Stimulated activated CD8-positive, alpha-beta memory T cell treated with anti-CD3 and anti-CD28 coated beads, Interleukin-15, amount 100 ng/mL, for 1 hour (primary cell): ENCODE measurements around the gene PCNT.
"Not testable (repeated sequence)": the region's sequence is repeated elsewhere in the genome, so short reads cannot be mapped to it uniquely, and the experiment has no call there.

Experiments used
- DNase-seq: peaks from one replicate; pipeline ENCODE4 v3.0.0-alpha.2; 2020; ENCODE audit warnings: low read depth

The PCNT gene

DNA sequence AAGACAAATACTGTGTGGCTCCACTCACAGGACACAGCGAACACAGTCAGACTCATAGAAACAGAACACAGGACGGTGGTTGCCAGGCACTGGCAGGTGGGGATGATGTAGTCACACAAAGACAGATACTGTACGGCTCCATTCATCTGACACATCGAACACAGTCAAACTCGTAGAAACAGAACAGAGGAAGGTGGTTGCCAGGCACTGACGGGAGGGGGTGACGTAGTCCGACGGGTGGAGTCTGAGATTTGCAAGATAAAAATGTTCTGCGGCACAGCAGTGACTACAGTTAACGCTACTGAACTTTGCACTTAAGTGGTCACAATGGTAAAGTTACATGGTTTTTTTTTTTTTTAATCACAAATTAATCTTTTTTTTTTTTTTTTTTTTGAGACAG is 19.0 kb upstream of the PCNT start:
- no peak for DNase-seq

DNA sequence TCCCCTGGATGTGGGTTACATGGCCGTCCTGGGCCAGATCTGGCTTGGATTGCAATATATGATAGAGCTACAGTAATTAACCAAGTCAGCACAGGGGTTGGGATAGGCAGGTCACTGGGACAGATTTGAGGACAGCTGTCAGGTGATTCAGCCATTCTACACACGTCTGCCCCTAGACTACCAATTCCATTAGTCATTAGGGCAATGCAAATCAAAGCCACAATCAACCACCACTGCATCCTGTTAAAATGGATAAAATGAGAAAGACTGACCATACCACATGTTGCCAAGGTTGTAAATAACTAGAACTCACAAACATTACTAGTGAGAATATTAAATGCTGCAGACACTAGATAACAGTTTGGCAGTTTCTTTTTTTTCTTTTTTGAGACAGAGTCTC is 16.3 kb upstream of the PCNT start:
- DNase-seq: no peak

DNA sequence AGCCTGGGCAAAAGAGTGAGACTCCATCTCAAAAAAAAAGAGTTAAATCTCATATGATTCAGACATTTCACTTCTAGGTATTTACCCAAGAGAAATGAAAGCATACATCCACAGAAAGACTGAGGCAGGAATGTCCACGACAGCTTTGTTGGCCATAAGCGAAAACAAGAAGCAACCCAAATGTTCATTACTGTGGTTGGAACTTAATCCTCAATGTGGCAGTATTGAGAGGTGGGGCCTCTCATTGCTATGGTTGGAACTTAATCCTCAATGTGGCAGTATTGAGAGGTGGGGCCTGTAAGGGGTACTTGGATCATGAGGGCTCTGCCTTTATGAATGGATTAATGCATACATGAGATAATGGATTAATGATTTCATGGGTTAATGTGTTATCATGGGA is 15.5 kb upstream of the PCNT start:
- DNase-seq: no peak

DNA sequence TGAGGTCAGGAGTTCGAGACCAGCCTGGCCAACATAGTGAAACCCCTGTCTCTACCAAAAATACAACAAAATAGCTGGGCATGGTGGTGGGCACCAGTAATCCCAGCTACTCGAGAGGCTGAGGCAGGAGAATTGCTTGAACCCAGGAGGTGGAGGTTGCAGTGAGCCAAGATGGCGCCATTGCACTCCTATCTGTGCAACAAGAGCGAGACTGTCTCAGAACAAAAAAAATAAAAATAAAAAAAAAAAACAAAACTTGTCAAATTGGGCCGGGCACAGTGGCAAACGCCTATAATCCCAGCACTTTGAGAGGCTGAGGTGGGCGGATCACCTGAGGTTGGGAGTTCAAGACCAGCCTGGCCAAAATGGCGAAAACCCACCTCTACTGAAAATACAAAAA is 13.7 kb upstream of the PCNT start:
- DNase-seq: not testable (repeated sequence)

DNA sequence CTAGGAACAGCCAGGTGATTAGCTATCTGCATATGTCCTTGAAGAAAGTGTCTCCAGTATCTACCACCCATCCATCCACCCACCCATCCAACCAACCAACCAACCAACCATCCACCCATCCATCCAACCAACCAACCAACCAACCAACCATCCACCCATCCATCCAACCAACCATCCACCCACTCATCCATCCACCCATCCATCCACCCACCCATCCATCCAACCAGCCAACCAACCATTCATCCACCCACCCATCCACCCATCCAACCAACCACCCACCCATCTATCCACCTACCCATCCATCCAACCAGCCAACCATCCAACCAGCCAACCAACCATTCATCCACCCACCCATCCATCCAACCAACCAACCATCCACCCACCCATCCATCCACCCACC is 12.4 kb upstream of the PCNT start:
- no peak for DNase-seq

DNA sequence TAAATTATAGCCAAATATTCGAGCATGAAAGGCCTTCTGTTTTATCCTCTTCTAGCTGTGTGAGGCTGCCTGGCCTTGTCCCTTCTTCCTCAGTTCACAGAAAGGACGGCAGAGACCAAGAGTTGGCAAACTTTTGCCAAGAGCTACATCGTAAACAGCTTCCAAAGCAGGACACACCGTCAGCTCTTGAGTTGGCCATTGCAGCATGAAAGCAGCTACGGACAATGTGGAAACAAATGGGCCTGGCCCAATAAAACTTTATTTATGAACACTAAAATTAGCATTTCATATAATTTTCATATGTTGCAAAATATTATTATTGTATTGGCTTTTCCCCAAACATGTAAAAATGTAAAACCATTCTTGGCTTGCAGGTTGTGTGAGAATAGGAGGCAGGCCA is 11.0 kb upstream of the PCNT start:
- no peak for DNase-seq

DNA sequence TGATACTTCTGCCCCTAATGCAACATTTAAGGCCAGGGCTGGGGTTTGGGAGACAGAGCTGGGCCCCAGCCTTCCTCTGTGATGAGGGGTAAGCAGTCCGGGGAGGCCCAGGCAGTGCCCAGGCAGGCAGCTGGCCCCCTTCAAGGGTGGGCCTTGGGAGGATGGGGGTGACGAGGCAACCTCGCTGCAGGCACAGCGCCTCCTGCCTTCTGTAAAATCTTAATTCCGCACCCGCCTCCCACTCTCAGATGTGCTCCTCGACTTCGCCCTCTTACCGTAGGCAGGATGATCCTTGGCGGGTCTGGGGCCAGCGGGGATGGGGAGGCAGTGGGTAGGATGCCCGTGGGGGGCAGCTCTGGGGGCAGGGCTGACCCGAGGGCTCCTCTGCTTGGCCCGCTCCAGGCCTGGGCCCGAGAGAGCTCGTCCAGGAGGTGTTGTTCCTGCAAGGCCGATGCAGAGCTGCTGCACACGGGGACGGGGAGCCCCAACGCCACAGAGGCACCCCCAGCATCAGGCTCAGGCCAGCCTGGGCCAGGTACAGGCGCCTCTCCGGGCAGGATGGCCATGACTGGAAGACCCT is 9.4 kb upstream of the PCNT start:
- DNase-seq: no peak

DNA sequence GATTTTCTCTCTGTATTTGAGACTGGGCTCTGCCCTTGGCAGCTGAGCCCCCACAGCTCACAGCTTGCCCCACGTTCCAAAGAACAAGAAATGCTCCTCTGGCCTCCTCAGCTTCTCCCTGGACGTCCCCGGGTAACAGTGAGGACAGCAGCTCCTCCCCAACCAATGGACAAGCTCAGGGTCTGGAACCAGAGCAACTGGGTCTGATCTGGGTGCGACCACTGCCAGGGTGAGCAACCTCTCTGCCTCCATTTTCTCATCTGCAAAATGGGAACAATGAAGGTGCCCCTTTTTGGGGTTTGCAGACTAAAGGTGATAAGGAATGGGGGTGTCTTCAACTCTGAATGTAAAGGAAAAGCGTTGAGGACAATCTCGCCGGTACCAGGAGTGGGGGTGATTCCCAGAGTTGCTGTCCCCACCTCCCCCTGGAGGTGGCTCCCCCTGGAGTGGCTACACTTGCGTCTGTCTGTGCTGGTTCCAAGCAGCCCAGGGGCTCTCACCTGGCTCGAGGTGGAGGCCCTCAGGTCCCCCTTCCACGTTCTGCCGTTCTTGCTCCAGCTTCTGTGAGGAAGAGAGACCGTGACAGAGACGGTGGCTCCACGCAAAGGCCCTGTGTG is 7.1 kb upstream of the PCNT start:
- DNase-seq: no peak

DNA sequence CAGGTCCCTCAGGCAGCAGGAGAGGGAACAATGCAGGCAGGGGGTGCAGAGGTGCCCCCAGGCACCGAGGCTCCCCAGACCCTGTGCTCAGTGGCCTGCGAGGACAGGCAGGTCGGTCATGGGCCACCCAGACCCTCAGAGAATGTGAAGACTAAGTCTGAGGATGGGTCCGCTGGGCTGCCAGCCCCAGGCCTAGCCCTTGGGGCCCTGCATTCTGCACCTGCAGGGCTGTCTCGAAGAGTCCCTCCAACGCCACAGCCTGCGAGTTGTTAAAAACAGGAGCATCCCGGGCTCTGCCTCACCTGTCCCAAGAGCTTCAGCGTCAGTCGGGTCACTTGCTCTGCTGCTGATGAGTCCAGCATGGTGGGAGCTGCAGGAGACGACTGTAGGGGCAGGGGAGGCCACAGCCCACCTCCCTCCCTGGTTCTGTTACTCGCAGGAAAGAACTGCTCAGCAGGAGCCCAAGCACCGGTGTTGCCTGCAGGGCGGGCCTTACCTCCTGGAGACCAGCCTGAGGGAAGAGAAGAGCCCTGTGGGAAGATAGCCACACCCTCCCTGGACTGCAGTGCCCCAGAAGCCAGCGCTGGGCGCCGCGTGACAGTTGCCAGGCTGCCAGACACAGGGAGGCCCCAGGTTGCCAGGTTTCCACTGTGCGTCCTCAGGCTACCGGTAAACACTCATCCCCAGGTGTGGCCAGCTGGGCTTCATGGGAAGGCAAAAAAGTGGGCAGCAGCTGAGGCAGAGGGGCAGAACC is 6.1 kb upstream of the PCNT start:
- DNase-seq: no peak

DNA sequence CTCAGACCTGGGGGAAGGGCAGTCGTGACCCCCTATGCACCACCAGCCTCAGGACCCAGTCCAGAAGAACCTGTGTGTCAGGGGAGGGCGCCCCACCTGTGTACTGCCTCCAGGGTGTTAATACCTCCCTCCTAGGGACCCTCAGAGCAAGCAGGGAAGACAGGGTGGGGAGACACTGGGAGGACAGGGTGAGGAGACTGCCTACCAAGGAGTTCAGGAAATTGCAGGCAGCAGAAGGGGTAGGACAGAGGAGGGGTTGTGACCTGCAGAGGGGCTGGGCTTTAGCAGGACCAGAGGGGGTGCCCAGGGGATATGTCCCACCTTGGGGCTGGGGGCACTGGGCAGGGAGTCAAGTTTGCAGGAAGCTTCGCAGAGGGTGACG is 5.5 kb upstream of the PCNT start:
- no peak for DNase-seq

DNA sequence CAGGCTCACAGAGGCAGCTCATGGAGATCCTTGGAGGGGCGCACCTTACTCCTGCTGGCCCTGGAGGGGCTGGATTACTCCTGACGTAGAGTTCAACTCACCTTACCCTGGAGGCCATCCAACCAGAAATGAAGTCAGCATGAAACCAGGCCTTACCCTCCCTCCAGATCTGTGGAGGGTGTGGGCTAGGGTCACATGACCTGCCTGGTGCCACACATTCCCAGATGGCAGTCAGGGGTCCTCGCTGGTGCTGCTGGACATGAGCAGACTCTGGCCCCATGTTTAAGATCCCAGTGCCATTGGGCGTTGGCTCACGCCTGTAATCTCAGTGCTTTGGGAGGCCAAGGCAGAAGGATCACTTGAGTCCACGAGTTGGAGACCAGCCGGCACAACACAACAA is 4.8 kb upstream of the PCNT start:
- no peak for DNase-seq

DNA sequence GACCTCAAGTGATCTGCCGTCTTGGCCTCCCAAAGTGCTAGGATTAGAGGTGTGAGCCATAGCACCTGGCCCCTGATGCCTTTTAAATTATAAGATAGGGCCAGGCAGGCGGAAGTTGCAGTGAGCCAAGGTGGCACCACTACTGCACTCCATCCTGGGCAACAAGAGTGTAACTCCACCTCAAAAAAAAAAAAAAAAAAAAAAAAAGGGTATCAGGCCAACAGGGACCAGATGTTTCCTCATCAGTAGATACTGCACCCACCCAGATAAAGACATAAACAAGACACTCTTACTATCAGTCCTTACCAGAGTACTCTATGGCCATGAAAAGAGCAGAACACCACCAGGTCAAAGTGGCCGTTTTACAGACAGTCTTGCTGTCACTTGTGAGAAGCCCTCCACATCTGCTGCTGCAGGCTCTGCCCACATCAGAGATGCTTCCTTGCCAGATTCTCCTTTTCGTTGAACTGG is 3.6 kb upstream of the PCNT start:
- no peak for DNase-seq

DNA sequence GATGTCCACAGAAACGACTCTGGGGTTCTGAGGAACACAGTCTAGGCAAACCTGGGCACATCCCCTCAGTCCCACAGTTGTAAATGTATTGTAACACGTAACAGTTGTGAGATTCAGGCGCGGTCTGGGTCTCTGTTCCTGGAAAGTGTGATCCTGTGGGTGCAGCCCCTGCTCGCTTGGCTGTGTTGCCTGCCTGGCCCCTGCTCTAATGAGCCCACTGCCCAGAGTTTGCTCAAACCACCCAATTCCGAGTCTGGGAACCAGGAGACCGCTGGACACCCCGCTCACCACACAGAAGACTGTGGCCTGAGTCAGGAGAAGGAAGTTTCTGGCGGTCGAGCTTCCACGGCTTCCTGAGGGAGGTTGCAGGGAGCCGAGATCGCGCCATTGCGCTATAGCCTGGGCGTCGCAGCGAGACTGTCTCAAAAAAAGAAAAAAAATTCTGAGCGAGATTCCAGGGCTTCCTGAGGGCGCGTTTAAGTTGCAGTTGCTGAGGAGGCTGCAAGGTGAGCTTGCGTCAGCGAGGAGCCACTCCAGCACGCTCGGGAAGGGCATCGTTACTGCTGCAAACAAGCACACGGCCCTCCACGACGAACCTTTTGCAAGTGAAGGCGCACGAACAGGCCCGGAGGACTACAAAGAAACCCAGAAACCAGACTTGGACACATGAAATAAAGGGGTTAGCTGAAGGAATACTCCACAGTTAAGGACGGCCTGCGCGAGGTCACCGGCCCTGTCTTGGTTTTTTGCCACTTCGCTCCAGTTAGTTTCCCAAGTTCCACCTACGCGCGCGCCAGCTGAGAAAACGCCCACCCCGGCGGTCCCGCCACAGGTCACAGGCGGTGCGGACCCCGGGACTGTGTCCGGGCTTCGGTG is 1.4 kb upstream of the PCNT start:
- no peak for DNase-seq

DNA sequence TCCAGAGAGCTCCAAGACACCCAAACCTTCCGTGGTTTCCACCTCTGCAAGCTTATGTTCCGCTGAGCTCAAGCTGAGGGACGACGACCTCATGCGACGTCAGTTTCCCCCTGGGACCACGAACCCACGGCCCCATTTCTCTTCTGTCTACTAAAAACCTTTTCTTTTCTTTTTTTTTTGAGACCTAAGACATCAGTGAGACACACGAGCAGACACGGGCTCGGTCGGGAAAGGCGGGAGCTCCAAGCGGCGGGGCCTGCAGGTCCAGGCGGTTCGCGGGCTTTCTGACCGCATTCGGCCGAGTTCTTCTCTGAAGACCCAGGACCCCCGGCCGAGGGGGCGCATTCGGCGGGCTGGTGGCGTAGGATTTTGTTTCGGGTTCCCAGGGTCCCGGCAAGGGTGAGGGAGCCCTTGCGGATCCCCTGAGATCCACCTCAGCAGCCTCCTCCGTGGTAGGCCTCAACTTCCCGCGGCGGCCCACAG is 688 bp upstream of the PCNT start:
- no peak for DNase-seq

DNA sequence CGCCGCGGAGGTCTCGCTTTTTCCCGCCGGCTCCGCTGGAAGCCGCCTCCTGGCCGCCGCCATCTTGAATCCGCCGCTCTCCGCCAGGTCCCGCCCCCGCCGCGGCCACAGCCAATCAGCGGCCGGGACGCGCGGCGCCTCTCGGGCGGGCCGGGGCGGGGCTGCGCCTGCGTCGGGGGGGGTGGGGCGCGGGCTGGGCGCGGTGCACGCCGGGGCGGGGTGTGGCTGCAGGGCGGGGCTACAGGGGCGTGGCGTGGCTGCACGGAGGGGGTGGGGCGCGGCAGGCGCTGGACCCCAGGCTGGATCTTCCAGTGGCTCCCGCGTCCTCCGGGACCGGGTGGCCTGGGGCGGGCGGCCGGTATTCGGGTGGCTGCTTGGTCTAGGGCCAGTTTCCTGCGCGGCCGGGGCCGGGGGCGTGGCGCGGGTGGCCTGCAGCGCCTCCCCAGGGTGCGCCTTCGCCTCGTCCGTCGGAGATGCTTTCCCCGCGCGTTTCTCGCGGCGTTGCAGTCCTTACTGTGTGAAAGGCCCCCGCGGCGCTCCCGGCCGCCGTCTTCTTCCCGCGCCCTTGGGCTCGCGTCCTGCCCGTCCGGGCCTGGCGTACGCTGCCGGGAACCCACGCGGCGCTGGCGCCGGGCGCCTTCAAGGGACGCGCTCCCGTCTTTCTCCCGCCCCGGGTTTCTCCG is 575 bp downstream of the PCNT start:
- peak; percentile 71 for DNase-seq

DNA sequence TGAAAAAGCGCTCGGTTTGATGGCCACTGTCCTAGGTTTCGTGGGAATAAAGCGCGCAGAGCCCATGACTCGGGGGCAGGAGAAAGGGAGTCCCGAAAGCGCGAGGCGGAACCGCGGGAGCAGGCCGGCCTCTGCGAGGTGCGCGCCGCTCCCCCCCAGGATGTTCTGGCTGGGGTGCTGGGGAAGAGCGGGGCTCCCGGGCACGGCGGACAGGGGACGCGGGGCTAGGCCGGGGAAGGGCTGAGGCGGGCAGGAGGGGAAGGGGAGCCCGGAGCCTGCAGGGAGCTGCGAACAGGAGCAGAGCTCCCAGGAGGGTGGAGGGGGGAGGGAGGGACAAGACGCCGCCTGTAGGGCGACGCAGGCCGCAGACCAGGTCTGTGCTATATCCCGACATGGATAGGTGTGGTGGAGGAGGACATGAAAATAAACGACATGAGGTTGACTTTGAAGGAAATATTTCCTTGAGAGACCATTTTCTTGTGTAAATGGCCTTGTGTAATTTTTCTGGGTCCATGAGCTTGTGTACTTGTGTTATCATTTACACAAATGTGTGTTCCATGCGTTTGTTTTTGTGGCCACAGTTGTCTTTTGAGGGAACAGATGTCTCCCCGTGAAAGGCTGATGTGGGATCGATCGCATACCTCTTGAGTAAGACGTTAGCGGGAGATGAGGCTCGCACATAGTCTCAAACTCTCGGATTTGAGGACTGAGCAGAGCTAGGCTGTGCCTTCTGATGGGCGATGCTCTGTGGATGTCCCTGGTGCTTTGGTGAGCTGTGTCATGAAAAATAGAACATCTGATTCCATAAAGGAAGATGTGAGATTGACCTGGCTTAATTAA is 1.3 kb downstream of the PCNT start:
- no peak for DNase-seq

DNA sequence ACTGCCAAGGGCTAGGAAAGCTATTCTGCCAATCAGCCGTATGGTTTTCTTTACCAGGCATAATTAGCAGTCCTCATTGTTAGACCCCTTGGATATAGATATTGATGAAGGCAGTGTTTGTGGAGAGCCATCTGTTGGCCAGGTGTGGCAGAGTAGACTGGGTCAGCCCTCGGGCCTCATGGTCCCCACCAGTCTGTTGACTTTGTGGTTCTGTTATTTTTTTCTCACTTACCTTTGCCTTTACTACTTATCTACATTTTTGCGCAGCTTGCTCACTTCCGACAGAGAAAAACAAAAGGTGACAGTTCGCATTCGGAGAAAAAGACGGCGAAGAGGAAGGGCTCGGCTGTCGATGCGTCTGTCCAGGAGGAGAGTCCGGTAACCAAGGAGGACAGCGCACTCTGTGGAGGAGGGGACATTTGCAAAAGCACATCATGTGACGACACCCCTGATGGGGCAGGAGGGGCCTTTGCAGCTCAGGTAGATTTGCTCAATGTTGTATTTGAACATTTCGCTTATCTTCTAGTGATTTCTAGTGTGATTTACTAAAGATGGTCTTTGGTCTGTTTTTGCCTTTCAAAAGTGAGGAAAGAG is 2.3 kb downstream of the PCNT start:
- no peak for DNase-seq

DNA sequence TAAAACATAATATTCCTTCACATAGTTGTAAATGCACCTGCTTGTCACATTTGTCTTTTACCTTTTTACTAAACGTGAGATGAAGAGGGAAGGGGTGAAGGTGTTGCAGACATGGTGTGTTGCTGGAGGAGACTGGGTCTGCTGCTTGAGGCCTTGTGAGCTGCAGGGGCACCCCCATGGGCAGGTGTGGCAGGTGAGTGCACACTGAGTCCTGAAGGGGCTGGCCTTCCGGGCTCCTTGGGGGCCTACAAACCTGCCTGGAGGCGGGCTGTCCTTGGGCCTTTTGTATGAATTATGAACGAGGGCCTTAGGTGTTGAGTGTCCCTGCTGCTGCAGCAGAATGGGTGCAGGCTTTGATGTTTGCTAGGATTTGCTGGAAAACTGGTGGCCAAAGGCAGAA is 3.8 kb downstream of the PCNT start:
- DNase-seq: no peak

DNA sequence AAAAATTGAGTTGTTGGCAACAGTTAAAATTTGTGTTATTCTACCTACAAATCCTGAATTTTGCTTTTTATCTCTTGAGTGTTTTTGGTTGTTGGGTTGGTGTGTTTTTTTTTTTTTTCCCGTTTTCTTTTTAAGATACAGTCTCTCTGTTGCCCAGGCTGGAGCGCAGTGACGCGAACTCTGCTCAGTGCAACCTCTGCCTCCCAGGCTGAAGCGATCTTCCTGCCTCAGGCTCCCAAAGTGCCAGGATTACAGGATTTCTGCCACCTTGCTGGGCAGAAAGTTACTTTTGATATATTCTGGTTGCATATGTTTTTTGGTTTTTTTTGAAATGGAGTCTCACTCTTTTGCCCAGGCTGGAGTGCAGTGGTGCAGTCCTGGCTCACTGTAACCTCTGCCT is 4.2 kb downstream of the PCNT start:
- DNase-seq: no peak

DNA sequence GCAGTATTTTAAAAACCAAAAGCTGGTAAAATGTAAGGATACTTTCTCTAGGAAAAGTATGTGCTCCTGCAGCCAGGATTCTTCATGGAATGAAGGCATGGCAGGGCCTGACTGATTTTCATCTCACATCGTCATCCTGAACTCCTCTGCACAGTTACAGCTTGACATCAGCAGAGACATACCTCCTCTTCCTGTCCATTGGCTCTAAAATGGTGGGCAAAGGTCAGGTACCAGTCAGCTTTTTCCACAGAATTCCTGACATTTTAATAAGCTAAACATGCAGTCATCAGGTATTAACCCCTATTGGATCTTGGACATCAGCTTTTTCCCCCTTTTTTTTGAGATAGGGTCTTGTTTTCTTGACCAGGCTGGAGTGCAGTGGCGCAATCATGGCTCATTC is 5.8 kb downstream of the PCNT start:
- DNase-seq: no peak
